ENCODE data around the gene SUMF2.

- TF ChIP-seq POLR2A (IDR thresholded peaks at IDR 0.05) (no peak), CTCF (IDR thresholded peaks at IDR 0.05) (no peak)
These were observed 44.6 kb upstream of the SUMF2 start for GRCh38 chr7:56019501-56019900.
